Body of pancreas (tissue), 4 donors: ENCODE measurements around the gene ELF5. TPM values are rescaled to one million over a fixed set of nuclear protein-coding genes. Genes with fewer than 3 reads are reported as not detected.
A peak's percentile ranks its signal among the peaks of the same experiment; 100 is the strongest.

Experiments used
- ATAC-seq: fragments of 150-250 bp; one replicate; pipeline ENCODE4 v1.9.1; 2016
- DNase-seq, 4 donors: peaks; one replicate each; pipeline ENCODE4 v3.0.0-alpha.2; 2019
- H3K27ac ChIP-seq, 4 donors: fragments of 200-600 bp; sonication (generic); 1 replicate in 3 of 4; 2 replicates in 1 of 4; pipeline versions ENCODE4 v1.5.1 to v1.6.1; 2016 to 2019; ENCODE audit warnings: mild to moderate bottlenecking in 1 of 4, mixed read lengths in 1 of 4, moderate library complexity in 1 of 4
- H3K27me3 ChIP-seq, 2 donors: fragments of 200-600 bp; sonication (generic); one replicate each; pipeline ENCODE4 v1.6.0; 2016; ENCODE audit warnings: mild to moderate bottlenecking in 1 of 2
- H3K36me3 ChIP-seq, 2 donors: fragments of 200-600 bp; sonication (generic); replicated peaks in 1 of 2; 2 replicates each; pipeline ENCODE4 v1.5.1; 2016; ENCODE audit warnings: low read depth in 2 of 2; ENCODE audit not compliant: insufficient read depth in 1 of 2
- H3K4me1 ChIP-seq: fragments of 200-600 bp; sonication (generic); one replicate; pipeline ENCODE4 v1.6.0; 2016
- H3K4me3 ChIP-seq, 2 donors: fragments of 200-600 bp; sonication (generic); 1 replicate in 1 of 2; 2 replicates in 1 of 2; pipeline ENCODE4 v1.5.1; 2016 to 2019
- H3K9me3 ChIP-seq, 3 donors: fragments of 200-600 bp; sonication (generic); 1 replicate in 2 of 3; 2 replicates in 1 of 3; pipeline ENCODE4 v1.5.1; 2016
- CTCF ChIP-seq, 7 experiments: fragments of 450-650 bp in 4 of 7; fragments of 200-600 bp in 3 of 7; sonication (generic) in 3 of 7; IDR thresholded peaks; one replicate each; pipeline ENCODE4 v1.5.1; 2016 to 2019; ENCODE audit warnings: antibody characterized with exemption in 7 of 7
- POLR2A ChIP-seq, 3 donors: fragments of 450-650 bp; IDR thresholded peaks; one replicate each; pipeline ENCODE4 v1.6.1; 2016; ENCODE audit warnings: antibody characterized with exemption in 3 of 3, mild to moderate bottlenecking in 2 of 3
- WGBS, 2 donors: methylation state at CpG; one replicate each; pipeline ENCODE4 v1.1.5; 2017; 5-methylcytosine and 5-hydroxymethylcytosine counted together
- intact Hi-C: fragments of 100-400 bp; cut with DNase I; formaldehyde crosslinking; loops from one replicate; pipeline ENCODE4 v1.15.1; 2023
- total RNA-seq, 2 donors: library from RNA; depleted of rRNA; stranded (reverse); fragments of >200 nt; gene quantifications; one replicate each; pipeline ENCODE4 v1.1.0, GENCODE V29; 2016

Gene ELF5
- not detected for total RNA-seq

GRCh38 chr11:34513682-34514449, at the start of gene ELF5:
Gene ELF5 (minus strand): TSS chr11:34513794. CDS start chr11:34505749, 8,045 bp downstream.
- peak in 2 of 4 donors; percentile 28 to 49 for DNase-seq
- TF ChIP-seq CTCF (IDR thresholded peaks at IDR 0.05) (no peak), POLR2A (IDR thresholded peaks at IDR 0.05) (no peak)
- Histone ChIP-seq H3K9me3 (no peaks in the 10 kb centered on the region), H3K4me1 (peaks cover 4% of the 10 kb centered on the region), H3K4me3 (no peak within 1 kb of the TSS), H3K27ac (no peak within 1 kb of the TSS), H3K36me3 (no peaks in the 10 kb centered on the region), H3K27me3 (no peaks in the 10 kb centered on the region)
- intact Hi-C loops = no loop called here
- WGBS, 2 donors = 59 to 79% methylated on average over 15 to 17 of the region's 17 CpGs
- ATAC-seq = no peak

- no peaks in the 10 kb centered on the region for H3K9me3 ChIP-seq
- no peak for ATAC-seq
- H3K4me1 ChIP-seq = no peaks in the 10 kb centered on the region
- no peak overlapping the region for H3K4me3 ChIP-seq
- no peak for TF ChIP-seq POLR2A (IDR thresholded peaks at IDR 0.05)
- no peak for TF ChIP-seq CTCF (IDR thresholded peaks at IDR 0.05)
- H3K36me3 ChIP-seq = no peaks in the 10 kb centered on the region
- no peak for DNase-seq
- WGBS, 2 donors = 70 to 74% methylated on average over 2 of the region's 2 CpGs
- no peak overlapping the region for H3K27ac ChIP-seq
- intact Hi-C loops = loop anchor here (10.0 kb wide), 1 partner anchor 312 kb away; no protein-coding TSS in a partner anchor
- no peaks in the 10 kb centered on the region for H3K27me3 ChIP-seq
These were observed 49.4 kb upstream of the ELF5 start for GRCh38 chr11:34562976-34563375.

- H3K4me3 ChIP-seq = no peak overlapping the region
These were observed 46.9 kb upstream of the ELF5 start for GRCh38 chr11:34560511-34560910.

GRCh38 chr11:34558673-34559072, 45.1 kb upstream of the ELF5 start:
- intact Hi-C loops = no loop called here
- no peaks in the 10 kb centered on the region for H3K4me1 ChIP-seq
- H3K9me3 ChIP-seq = no peaks in the 10 kb centered on the region
- no peak for ATAC-seq
- H3K4me3 ChIP-seq = no peak overlapping the region
- no peaks in the 10 kb centered on the region for H3K27me3 ChIP-seq
- WGBS, 2 donors = 75 to 81% methylated on average over 4 of the region's 4 CpGs
- H3K36me3 ChIP-seq = no peaks in the 10 kb centered on the region
- H3K27ac ChIP-seq = no peak overlapping the region
- DNase-seq = no peak
- no peak for TF ChIP-seq POLR2A (IDR thresholded peaks at IDR 0.05)
- no peak for TF ChIP-seq CTCF (IDR thresholded peaks at IDR 0.05)

More at GRCh38 chr11:34560511-34560910, 46.9 kb upstream of the ELF5 start:
- no peaks in the 10 kb centered on the region for H3K36me3 ChIP-seq
- DNase-seq (no peak), ATAC-seq (no peak)
- TF ChIP-seq POLR2A (IDR thresholded peaks at IDR 0.05) (no peak), CTCF (IDR thresholded peaks at IDR 0.05) (no peak)
- no peaks in the 10 kb centered on the region for H3K4me1 ChIP-seq
- intact Hi-C loops = loop anchor here (10.0 kb wide), 1 partner anchor 314 kb away; no protein-coding TSS in a partner anchor
- H3K9me3 ChIP-seq = no peaks in the 10 kb centered on the region
- H3K27ac ChIP-seq = no peak overlapping the region
- 65 to 73% methylated on average over 4 of the region's 4 CpGs for WGBS, 2 donors
- no peaks in the 10 kb centered on the region for H3K27me3 ChIP-seq

GRCh38 chr11:34558211-34558610, 44.6 kb upstream of the ELF5 start:
- Histone ChIP-seq H3K9me3 (no peaks in the 10 kb centered on the region), H3K4me3 (no peak overlapping the region), H3K27ac (no peak overlapping the region), H3K27me3 (no peaks in the 10 kb centered on the region), H3K36me3 (no peaks in the 10 kb centered on the region), H3K4me1 (no peaks in the 10 kb centered on the region)
- WGBS, 2 donors = 13 to 30% methylated on average over 1 of the region's 1 CpG
- ATAC-seq (no peak), DNase-seq (no peak)
- intact Hi-C loops = no loop called here
- TF ChIP-seq CTCF (IDR thresholded peaks at IDR 0.05) (no peak), POLR2A (IDR thresholded peaks at IDR 0.05) (no peak)
